ENCODE results near the gene DIP2C.
"Not testable (repeated sequence)": the region's sequence is repeated elsewhere in the genome, so short reads cannot be mapped to it uniquely, and the experiment has no call there.

The DIP2C gene, protein sequence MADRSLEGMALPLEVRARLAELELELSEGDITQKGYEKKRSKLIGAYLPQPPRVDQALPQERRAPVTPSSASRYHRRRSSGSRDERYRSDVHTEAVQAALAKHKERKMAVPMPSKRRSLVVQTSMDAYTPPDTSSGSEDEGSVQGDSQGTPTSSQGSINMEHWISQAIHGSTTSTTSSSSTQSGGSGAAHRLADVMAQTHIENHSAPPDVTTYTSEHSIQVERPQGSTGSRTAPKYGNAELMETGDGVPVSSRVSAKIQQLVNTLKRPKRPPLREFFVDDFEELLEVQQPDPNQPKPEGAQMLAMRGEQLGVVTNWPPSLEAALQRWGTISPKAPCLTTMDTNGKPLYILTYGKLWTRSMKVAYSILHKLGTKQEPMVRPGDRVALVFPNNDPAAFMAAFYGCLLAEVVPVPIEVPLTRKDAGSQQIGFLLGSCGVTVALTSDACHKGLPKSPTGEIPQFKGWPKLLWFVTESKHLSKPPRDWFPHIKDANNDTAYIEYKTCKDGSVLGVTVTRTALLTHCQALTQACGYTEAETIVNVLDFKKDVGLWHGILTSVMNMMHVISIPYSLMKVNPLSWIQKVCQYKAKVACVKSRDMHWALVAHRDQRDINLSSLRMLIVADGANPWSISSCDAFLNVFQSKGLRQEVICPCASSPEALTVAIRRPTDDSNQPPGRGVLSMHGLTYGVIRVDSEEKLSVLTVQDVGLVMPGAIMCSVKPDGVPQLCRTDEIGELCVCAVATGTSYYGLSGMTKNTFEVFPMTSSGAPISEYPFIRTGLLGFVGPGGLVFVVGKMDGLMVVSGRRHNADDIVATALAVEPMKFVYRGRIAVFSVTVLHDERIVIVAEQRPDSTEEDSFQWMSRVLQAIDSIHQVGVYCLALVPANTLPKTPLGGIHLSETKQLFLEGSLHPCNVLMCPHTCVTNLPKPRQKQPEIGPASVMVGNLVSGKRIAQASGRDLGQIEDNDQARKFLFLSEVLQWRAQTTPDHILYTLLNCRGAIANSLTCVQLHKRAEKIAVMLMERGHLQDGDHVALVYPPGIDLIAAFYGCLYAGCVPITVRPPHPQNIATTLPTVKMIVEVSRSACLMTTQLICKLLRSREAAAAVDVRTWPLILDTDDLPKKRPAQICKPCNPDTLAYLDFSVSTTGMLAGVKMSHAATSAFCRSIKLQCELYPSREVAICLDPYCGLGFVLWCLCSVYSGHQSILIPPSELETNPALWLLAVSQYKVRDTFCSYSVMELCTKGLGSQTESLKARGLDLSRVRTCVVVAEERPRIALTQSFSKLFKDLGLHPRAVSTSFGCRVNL (N-terminal part only)

DNA sequence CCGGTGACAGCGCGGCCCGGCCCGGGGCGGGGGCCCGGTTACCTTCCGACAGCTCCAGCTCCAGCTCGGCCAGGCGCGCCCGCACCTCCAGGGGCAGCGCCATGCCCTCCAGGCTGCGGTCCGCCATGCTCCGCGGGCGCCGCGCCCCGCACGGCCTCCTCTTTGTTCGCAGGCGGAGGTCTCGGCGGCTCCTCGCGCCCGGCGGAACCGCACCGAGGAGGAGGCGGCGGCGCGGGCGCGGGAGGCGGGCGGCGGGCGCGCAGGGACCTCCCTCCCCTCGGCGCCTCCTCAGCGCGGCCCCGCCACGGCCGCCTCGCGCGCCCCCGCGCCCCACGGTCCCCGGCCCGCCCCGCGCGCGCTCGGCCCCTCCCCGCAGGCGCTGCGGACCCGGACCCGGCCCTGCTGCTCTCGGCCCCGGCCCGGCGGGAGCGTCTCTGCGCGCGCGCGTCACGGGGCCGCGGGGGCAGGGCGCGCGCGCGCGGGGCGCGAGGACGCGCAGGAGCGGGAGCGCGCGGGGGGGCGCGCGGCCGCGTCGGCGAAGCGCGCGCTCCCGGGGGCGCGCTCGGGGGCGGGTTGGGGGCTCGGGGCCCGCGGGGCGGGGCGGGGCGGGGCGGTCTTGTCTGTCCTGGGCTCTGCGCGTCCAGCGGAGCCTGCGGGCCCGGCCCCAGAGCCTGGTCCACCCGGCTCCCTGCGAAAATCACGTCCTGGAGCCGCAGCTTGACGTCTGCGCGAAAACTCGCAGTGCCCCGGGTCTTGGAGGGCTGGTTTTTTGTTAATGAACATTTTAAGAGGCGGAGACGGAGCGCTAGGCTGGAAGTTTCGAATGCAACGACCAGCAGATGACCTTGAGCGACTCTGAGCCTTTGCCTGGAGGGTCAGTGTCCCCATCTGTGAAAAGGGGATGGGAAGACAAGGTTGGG is at the start of gene DIP2C:
TSS of gene DIP2C (minus strand) at position 217 of the 920 bp plus-strand sequence. CDS start at position 127, 90 bp downstream.
- DNase-seq, result peak; percentile 86

GRCh38 chr10:734481-734880 is 45.0 kb upstream of the DIP2C start:
- no peak for DNase-seq

DNA sequence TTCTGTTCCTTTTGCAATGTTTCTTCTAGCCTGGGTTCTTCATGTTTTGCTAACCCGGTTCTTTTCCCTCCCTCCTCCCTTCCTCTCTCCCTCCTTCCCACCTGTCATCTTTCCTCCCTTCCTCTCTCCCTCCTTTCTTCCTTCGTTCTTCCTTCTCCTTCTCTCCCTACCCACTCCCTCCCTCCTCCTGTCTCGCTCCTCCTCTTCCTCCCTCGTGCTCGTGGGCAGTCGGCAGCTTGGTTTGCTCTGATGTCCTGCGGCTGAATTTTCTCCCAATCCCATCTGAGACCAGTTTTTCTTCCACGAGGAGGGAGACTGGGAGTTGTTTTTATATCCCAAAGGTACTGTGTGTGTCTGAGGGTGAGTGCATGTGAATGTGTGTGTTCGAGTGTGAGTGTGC is 43.6 kb upstream of the DIP2C start:
- DNase-seq, result no peak

GRCh38 chr10:729213-729612 is 39.7 kb upstream of the DIP2C start:
- DNase-seq, result peak; percentile 55

DNA sequence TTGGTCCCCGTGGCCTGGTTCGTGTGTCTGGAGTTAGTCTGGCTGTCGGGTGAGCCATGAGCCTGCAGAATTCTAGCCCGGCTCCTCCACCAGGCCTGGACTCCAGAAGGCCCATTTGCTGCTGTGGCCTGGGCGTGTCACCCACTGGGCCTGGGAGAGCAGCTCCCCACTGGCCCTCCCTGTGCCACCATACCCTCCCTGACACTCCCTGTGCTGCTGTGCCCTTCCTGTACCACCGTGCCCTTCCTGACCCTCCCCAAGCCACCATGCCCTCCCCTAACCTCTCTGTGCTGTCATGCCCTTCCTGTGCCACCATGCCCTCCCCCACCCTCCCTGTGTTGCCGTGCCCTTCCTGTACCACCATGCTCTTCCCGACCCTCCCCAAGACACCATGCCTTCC is 39.1 kb upstream of the DIP2C start:
- no peak for DNase-seq

- DNase-seq, result no peak
Measured at GRCh38 chr10:727162-727790, 37.8 kb upstream of the DIP2C start.

GRCh38 chr10:725786-726185 is 36.3 kb upstream of the DIP2C start:
- no peak for DNase-seq

- DNase-seq, result no peak
Measured at GRCh38 chr10:725302-725701, 35.8 kb upstream of the DIP2C start.

- no peak for DNase-seq
Measured at GRCh38 chr10:723973-724372, 34.5 kb upstream of the DIP2C start.

DNA sequence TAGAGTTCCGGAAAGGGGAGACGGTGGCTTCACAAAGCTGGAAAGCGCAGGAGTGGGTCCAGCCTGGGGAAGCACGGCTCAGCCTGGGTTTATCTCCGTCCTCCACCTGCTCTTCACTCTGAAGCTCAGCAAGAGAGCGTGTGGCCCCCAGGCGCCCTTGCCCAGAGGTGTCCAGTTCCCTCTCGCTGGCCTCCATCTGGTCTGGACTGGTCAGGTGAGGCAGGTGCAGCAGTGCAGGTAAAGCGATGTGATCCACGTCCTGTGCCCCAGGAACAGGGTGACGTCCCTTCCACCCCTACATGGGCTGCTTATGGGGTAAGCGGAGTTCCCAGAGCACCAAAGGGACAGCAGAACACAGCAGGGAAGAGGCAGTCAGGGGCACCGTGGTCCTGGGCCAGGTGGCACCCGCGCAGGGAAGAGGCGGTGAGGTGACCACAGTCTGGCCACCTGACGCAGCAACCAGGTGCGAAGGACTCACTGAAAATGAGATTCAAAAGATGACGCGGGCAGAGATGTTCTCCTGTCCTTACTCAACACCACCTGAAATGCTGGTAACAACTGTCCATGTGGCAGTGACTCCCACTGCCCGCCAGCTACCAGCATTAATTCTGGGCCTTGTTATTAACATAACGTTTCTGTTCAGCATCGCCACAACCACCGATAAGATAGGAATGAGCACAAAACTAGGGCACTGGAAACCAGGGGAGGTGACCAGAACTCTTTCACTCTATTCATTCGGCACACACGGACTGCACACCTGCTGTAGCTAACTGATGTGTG is 33.0 kb upstream of the DIP2C start:
- DNase-seq, result no peak

DNA sequence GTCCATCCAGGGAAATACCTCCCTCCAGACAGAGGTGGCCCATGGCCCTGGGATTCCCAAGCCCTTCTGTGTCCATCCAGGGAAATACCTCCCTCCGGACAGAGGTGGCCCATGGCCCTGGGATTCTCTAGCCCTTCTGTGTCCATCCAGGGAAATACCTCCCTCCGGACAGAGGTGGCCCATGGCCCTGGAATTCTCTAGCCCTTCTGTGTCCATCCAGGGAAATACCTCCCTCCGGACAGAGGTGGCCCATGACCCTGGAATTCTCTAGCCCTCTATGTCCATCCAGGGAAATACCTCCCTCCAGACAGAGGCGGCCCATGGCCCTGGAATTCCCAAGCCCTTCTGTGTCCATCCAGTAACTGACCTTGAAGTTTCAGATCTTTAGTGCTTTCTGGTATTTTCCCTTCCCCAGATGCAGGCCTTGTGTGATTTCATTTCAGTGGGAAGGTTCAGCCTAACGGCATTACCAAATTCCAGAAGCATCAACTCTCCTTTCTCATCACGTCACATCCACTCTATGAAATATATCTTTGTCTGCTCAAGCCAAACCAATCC is 28.8 kb upstream of the DIP2C start:
- no peak for DNase-seq

DNA sequence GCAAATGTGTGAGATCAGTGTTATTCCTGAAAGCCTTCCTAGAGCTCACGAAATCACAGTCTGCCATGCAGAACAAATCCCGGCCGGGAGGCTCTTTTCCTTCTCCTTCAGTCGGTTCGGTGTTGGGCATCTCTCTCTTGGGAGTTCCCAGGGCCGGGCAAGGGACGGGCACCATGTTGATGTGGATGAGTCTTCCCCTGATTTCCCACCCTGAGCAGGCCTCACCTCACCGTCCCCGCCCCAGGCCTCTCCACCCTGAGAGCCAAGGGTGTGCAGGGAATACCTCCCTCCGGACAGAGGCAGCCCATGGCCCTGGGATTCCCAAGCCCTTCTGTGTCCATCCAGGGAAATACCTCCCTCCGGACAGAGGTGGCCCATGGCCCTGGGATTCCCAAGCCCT is 28.0 kb upstream of the DIP2C start:
- DNase-seq, result no peak

GRCh38 chr10:716821-717220 is 27.4 kb upstream of the DIP2C start:
- no peak for DNase-seq

DNA sequence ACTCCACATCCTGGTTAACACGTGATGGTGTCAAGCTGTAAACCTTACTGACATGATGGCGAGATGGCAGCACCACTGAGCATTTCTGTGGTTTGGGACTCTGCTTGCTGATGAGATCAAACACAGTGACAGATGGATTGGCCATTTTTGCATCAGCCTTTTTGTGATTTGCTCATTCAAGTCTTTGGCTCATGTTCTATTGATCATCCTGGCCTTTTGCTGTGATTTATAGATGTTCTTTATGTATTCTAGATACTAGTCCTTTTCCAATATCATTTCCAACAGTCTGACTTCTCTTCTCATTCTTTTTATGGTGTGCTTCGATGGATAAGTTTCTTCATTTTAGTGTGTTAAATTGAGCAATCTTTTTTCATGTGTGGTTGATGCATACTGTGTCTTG is 24.7 kb upstream of the DIP2C start:
- no peak for DNase-seq

DNA sequence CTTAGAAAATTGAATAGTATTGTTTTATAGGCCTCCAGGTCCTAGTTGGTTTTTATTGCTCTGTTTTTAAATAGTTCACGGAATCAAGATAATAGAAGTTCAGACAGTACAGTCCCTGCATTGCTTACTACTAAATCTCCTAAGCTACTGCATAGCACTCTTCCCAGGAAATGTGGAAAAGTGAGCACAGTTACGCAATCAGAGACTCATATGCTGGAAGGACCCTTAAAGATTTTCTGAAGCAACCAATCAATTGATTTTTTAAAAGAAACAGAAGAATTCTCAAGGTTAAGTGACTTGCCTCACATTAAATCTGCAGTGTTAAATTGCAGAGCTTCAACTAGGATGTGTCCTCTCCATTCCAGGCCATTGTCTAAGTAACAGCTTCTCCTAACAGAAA is 23.1 kb upstream of the DIP2C start:
- DNase-seq, result no peak

GRCh38 chr10:712089-712488 is 22.6 kb upstream of the DIP2C start:
- no peak for DNase-seq

- DNase-seq, result no peak
Measured at GRCh38 chr10:707861-708260, 18.4 kb upstream of the DIP2C start.

GRCh38 chr10:707456-707855 is 18.0 kb upstream of the DIP2C start:
- DNase-seq, result no peak

DNA sequence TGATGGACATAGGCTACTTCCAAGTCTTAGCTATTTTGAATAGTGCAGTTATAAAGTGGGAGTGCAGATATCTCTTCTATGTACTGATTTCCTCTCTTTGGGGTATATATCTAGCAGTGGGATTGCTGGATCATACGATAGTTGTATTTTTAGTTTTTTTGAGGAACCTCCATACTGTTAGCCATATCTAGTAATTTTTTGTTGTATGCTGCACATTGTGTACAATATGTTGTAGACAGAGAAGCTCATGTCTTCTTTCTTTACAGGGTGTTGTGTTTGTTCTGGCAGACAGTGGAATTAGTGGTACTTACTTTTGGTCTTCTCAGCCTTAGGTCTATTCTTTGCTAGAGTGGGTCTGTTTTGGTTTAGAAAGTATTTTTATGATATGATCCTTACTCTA is 13.7 kb upstream of the DIP2C start:
- no peak for DNase-seq

GRCh38 chr10:700183-700582 is 10.7 kb upstream of the DIP2C start:
- not testable (repeated sequence) for DNase-seq

Data from NCI-H146 (cell line).